H1 (cell line): ENCODE measurements around the gene RCSD1. TPM values are rescaled to one million over a fixed set of nuclear protein-coding genes. Genes with fewer than 3 reads are reported as not detected.

ENCODE experiments used
- CTCF ChIA-PET: fragments of 300-600 bp; sonication (Branson Sonifier 250); formaldehyde crosslinking; loops from one replicate; lab custom pipeline; 2021; ENCODE audit not compliant: partially characterized antibody; lab: Charles Lee
- POLR2A ChIA-PET: fragments of 300-600 bp; sonication (Branson Sonifier 250); formaldehyde crosslinking; loops from one replicate; lab custom pipeline; 2021; ENCODE audit warnings: inconsistent platforms; ENCODE audit not compliant: partially characterized antibody; lab: Charles Lee
- DNase-seq, 2 experiments: peaks; one replicate each; pipeline versions ENCODE4 v3.0.0 to v3.0.0-alpha.2; 2010 to 2022; ENCODE audit warnings: low spot score in 2 of 2, low read depth in 1 of 2, mixed read lengths in 1 of 2
- FAIRE-seq: peaks from 2 replicates; lab custom pipeline; 2011; peaks lifted over from hg19 to GRCh38; lab: Jason Lieb, UNC
- H2AFZ ChIP-seq: 2 replicates; pipeline ENCODE4 v1.8.1; 2012; ENCODE audit warnings: low read length, inconsistent platforms
- H2AK5ac ChIP-seq: 2 replicates; pipeline ENCODE4 v1.6.1; 2013; ENCODE audit warnings: low read depth, low read length
- H2BK120ac ChIP-seq: replicated peaks from 2 replicates; pipeline ENCODE3; 2013; ENCODE audit warnings: low read depth, low read length, inconsistent platforms
- H2BK12ac ChIP-seq: 2 replicates; pipeline ENCODE4 v1.6.1; 2013; ENCODE audit warnings: low read depth, low read length
- H2BK15ac ChIP-seq: 2 replicates; pipeline ENCODE4 v1.6.1; 2013; ENCODE audit warnings: low read length
- H2BK20ac ChIP-seq: 2 replicates; pipeline ENCODE4 v1.6.1; 2013; ENCODE audit warnings: low read length
- H2BK5ac ChIP-seq: 2 replicates; pipeline ENCODE4 v1.6.1; 2013; ENCODE audit warnings: low read depth, low read length
- H3K14ac ChIP-seq: 2 replicates; pipeline ENCODE4 v1.6.1; 2013; ENCODE audit warnings: inconsistent platforms; ENCODE audit not compliant: insufficient read length
- H3K18ac ChIP-seq: 2 replicates; pipeline ENCODE4 v1.6.1; 2013; ENCODE audit warnings: low read length; ENCODE audit errors: extremely low read depth
- H3K23ac ChIP-seq: 2 replicates; pipeline ENCODE4 v1.6.1; 2013; ENCODE audit warnings: inconsistent platforms; ENCODE audit not compliant: insufficient read length
- H3K23me2 ChIP-seq: 2 replicates; pipeline ENCODE4 v1.6.1; 2013; ENCODE audit warnings: low read depth, low read length
- H3K27ac ChIP-seq: 2 replicates; pipeline ENCODE4 v1.6.1; 2011; ENCODE audit warnings: low read depth, low read length, inconsistent platforms
- H3K27me3 ChIP-seq, 4 experiments: replicated peaks in 1 of 4; 1 replicate in 1 of 4; 2 replicates in 3 of 4; pipeline versions ENCODE4 v1.6.1 to v1.8.1; 2011 to 2013; ENCODE audit warnings: low read length in 3 of 4, mild to moderate bottlenecking in 3 of 4, inconsistent platforms in 2 of 4, mixed read lengths in 2 of 4, moderate library complexity in 1 of 4; ENCODE audit not compliant: control insufficient read depth in 3 of 4, insufficient read depth in 3 of 4; ENCODE audit errors: extremely low read depth in 1 of 4
- H3K36me3 ChIP-seq, 4 experiments: 2 replicates each; pipeline versions ENCODE4 v1.6.1 to v1.8.1; 2011 to 2013; ENCODE audit warnings: mild to moderate bottlenecking in 4 of 4, low read length in 3 of 4, moderate library complexity in 2 of 4, control low read depth in 1 of 4, inconsistent platforms in 1 of 4; ENCODE audit not compliant: insufficient read depth in 4 of 4, control insufficient read depth in 2 of 4
- H3K4ac ChIP-seq: replicated peaks from 2 replicates; pipeline ENCODE3; 2013; ENCODE audit warnings: low read length, low read depth, mixed read lengths, inconsistent platforms; ENCODE audit not compliant: insufficient read length
- H3K4me1 ChIP-seq, 4 experiments: replicated peaks in 1 of 4; 1 replicate in 1 of 4; 2 replicates in 3 of 4; pipeline versions ENCODE4 v1.6.1 to v1.8.1; 2011 to 2013; ENCODE audit warnings: low read length in 3 of 4, inconsistent platforms in 2 of 4, mixed read lengths in 1 of 4; ENCODE audit not compliant: insufficient read depth in 4 of 4, control insufficient read depth in 3 of 4
- H3K4me2 ChIP-seq, 2 experiments: 2 replicates each; pipeline versions ENCODE4 v1.6.1 to v1.8.1; 2011 to 2013; ENCODE audit warnings: low read depth in 2 of 2, low read length in 2 of 2, control low read depth in 1 of 2, inconsistent platforms in 1 of 2, mild to moderate bottlenecking in 1 of 2; ENCODE audit not compliant: insufficient read depth in 1 of 2
- H3K4me3 ChIP-seq, 4 experiments: fragments of 200-600, 300-600 bp in 1 of 4; sonication (generic), shearing (Covaris generic), sonication (Bioruptor Twin) in 1 of 4; 2 replicates each; pipeline versions ENCODE4 v1.5.1 to v1.8.1; 2011 to 2016; ENCODE audit warnings: low read length in 4 of 4, low read depth in 3 of 4, control low read depth in 2 of 4, inconsistent platforms in 2 of 4, mild to moderate bottlenecking in 2 of 4, mixed read lengths in 1 of 4, moderate library complexity in 1 of 4; ENCODE audit not compliant: insufficient read depth in 2 of 4; ENCODE audit errors: extremely low read depth in 1 of 4
- H3K56ac ChIP-seq: replicated peaks from 2 replicates; pipeline ENCODE3; 2013; ENCODE audit warnings: low read depth, mild to moderate bottlenecking, mixed read lengths, low read length, inconsistent platforms; ENCODE audit not compliant: insufficient read length
- H3K79me1 ChIP-seq: 2 replicates; pipeline ENCODE4 v1.6.1; 2013; ENCODE audit warnings: low read depth, low read length, control low read depth
- H3K79me2 ChIP-seq, 2 experiments: 2 replicates each; pipeline versions ENCODE4 v1.6.1 to v1.8.1; 2012 to 2013; ENCODE audit warnings: low read length in 2 of 2, mild to moderate bottlenecking in 2 of 2, inconsistent platforms in 1 of 2; ENCODE audit not compliant: insufficient read depth in 2 of 2, control insufficient read depth in 1 of 2
- H3K9ac ChIP-seq, 4 experiments: replicated peaks in 1 of 4; 1 replicate in 1 of 4; 2 replicates in 3 of 4; pipeline versions ENCODE4 v1.6.1 to v1.8.1; 2011 to 2013; ENCODE audit warnings: low read depth in 3 of 4, low read length in 3 of 4, control low read depth in 2 of 4, mild to moderate bottlenecking in 2 of 4, moderate library complexity in 2 of 4, inconsistent platforms in 1 of 4; ENCODE audit errors: extremely low read depth in 1 of 4
- H3K9me3 ChIP-seq, 2 experiments: 2 replicates each; pipeline versions ENCODE4 v1.6.1 to v1.8.1; 2012 to 2013; ENCODE audit warnings: mild to moderate bottlenecking in 2 of 2, moderate library complexity in 2 of 2, control low read depth in 1 of 2, inconsistent platforms in 1 of 2, low read depth in 1 of 2, low read length in 1 of 2, mixed read lengths in 1 of 2; ENCODE audit not compliant: insufficient read depth in 2 of 2
- H4K20me1 ChIP-seq, 2 experiments: replicated peaks in 1 of 2; 2 replicates each; pipeline versions ENCODE3 to v1.8.1; 2011 to 2013; ENCODE audit warnings: inconsistent platforms in 2 of 2, low read length in 2 of 2, mild to moderate bottlenecking in 1 of 2; ENCODE audit not compliant: insufficient read depth in 2 of 2, control insufficient read depth in 1 of 2
- H4K5ac ChIP-seq: 2 replicates; pipeline ENCODE4 v1.6.1; 2013; ENCODE audit warnings: low read length, low read depth, mixed read lengths, inconsistent platforms; ENCODE audit not compliant: insufficient read length
- H4K8ac ChIP-seq: 2 replicates; pipeline ENCODE4 v1.8.0; 2013; ENCODE audit warnings: mild to moderate bottlenecking, moderate library complexity, low read length, inconsistent platforms; ENCODE audit not compliant: insufficient read depth; ENCODE audit errors: extremely low read depth
- H4K91ac ChIP-seq: replicated peaks from 2 replicates; pipeline ENCODE3; 2013; ENCODE audit warnings: low read length, mixed read lengths, inconsistent platforms; ENCODE audit not compliant: insufficient read length
- ASH2L ChIP-seq: fragments of 200-600, 300-600 bp; sonication (generic); IDR thresholded peaks from one replicate; pipeline ENCODE4 v1.7.1; 2017; ENCODE audit warnings: low read length
- ATF2 ChIP-seq: IDR thresholded peaks from 2 replicates; pipeline ENCODE4 v1.6.1; 2012; ENCODE audit warnings: low read length, inconsistent platforms
- BRCA1 ChIP-seq: IDR thresholded peaks from 2 replicates; pipeline ENCODE4 v1.6.1; 2012; ENCODE audit warnings: low read depth, low read length, improper control_type of control experiment
- CTBP2 ChIP-seq: IDR thresholded peaks from 2 replicates; pipeline ENCODE4 v1.7.0; 2011; ENCODE audit warnings: borderline replicate concordance, mild to moderate bottlenecking, moderate library complexity, mixed read lengths, low read length; ENCODE audit not compliant: insufficient read depth, insufficient read length
- EP300 ChIP-seq, 2 experiments: IDR thresholded peaks; 1 replicate in 1 of 2; 2 replicates in 1 of 2; pipeline ENCODE4 v1.6.1; 2011 to 2012; ENCODE audit warnings: low read depth in 2 of 2, low read length in 2 of 2, mild to moderate bottlenecking in 2 of 2, borderline replicate concordance in 1 of 2, inconsistent platforms in 1 of 2, moderate library complexity in 1 of 2
- HDAC6 ChIP-seq: IDR thresholded peaks from one replicate; pipeline ENCODE4 v1.7.1; 2012; ENCODE audit warnings: low read depth, mild to moderate bottlenecking, inconsistent platforms, low read length, moderate library complexity
- KDM1A ChIP-seq: fragments of 200-600, 300-600 bp; sonication (generic); IDR thresholded peaks from 2 replicates; pipeline ENCODE4 v1.7.1; 2016; ENCODE audit warnings: mild to moderate bottlenecking, low read length, borderline replicate concordance
- SAP30 ChIP-seq: fragments of 300-600 bp; sonication (generic); IDR thresholded peaks from 2 replicates; pipeline ENCODE4 v1.7.1; 2012; ENCODE audit warnings: low read length, moderate library complexity, mild to moderate bottlenecking, inconsistent platforms; ENCODE audit not compliant: insufficient read depth, insufficient replicate concordance
- SIN3A ChIP-seq, 2 experiments: IDR thresholded peaks in 1 of 2; conservative IDR thresholded peaks in 1 of 2; 2 replicates each; pipeline ENCODE4 v1.6.1; 2011 to 2012; ENCODE audit warnings: low read length in 2 of 2, improper control_type of control experiment in 1 of 2, low read depth in 1 of 2, mild to moderate bottlenecking in 1 of 2
- SIRT6 ChIP-seq: IDR thresholded peaks from one replicate; pipeline ENCODE4 v1.7.1; 2012; ENCODE audit warnings: low read length, inconsistent platforms
- USF2 ChIP-seq: IDR thresholded peaks from 2 replicates; pipeline ENCODE4 v1.6.1; 2011; ENCODE audit warnings: low read length, improper control_type of control experiment
- WGBS, 2 experiments: shearing (Covaris generic) in 1 of 2; methylation state at CpG; one replicate each; pipeline versions ENCODE4 v1.1.6 to v1.1.7; 2013 to 2015; ENCODE audit warnings: low lambda C conversion rate in 2 of 2, mixed read lengths in 2 of 2, inconsistent platforms in 1 of 2, low coverage in 1 of 2, missing lambda C conversion rate in 1 of 2; ENCODE audit not compliant: insufficient replicate concordance in 2 of 2, insufficient coverage in 1 of 2, insufficient read length in 1 of 2; ENCODE audit errors: extremely low coverage in 1 of 2, missing lambda C conversion rate in 1 of 2; 5-methylcytosine and 5-hydroxymethylcytosine counted together
- polyA plus RNA-seq, 7 experiments: library from polyadenylated mRNA; depleted of rRNA in 3 of 7; stranded (reverse) in 5 of 7; unstranded in 2 of 7; fragments of >200 nt in 5 of 7; fragments of 200-250 nt in 2 of 7; gene quantifications; 1 replicate in 5 of 7; 2 replicates in 1 of 7; 4 replicates in 1 of 7; pipeline versions ENCODE4 v1.2.1 to v1.2.3, GENCODE V29; 2011 to 2013; ENCODE audit warnings: missing spikeins in 2 of 7, mixed read lengths in 2 of 7
- total RNA-seq: library from RNA; stranded (reverse); fragmentation: NEBNext Ultra II Directional; extraction: Animal tissue kit (Norgen Biotek cat#: 25700); gene quantifications from 2 replicates; pipeline ENCODE4 v1.2.1, GENCODE V29; 2021

RCSD1 gene
- total and polyA plus RNA-seq, 2 of the 8 experiments (the other 6 are each of a cell fraction or from before 2014, with no cell fraction given): 0.47 to 0.69 TPM

GRCh38 chr1:167594822-167595221, 35.2 kb upstream of the RCSD1 start:
- no peak overlapping the region for H4K8ac ChIP-seq
- no peak overlapping the region for H3K4me2 ChIP-seq
- no peaks in the 10 kb centered on the region for H3K36me3 ChIP-seq
- H2AFZ ChIP-seq: no peak overlapping the region
- no peak overlapping the region for H2AK5ac ChIP-seq
- H3K4me3 ChIP-seq: no peak overlapping the region
- H2BK20ac ChIP-seq: no peak overlapping the region
- no peak overlapping the region for H3K9ac ChIP-seq
- H3K79me1 ChIP-seq: no peaks in the 10 kb centered on the region
- H3K27me3 ChIP-seq: no peaks in the 10 kb centered on the region
- no peak overlapping the region for H4K91ac ChIP-seq
- no peak overlapping the region for H2BK5ac ChIP-seq
- no peaks in the 10 kb centered on the region for H3K23me2 ChIP-seq
- H3K4me1 ChIP-seq: no peaks in the 10 kb centered on the region
- H3K18ac ChIP-seq: no peak overlapping the region
- CTCF ChIA-PET: interaction anchor here (0.9 to 1.4 kb wide), 5 partner anchors 10 to 101 kb away, joined by 3 to 4 read pairs (median 3); no protein-coding TSS in a partner anchor
- no peak overlapping the region for H3K14ac ChIP-seq
- no peaks in the 10 kb centered on the region for H3K9me3 ChIP-seq
- DNase-seq: no peak
- no peak overlapping the region for H3K23ac ChIP-seq
- no peak overlapping the region for H3K27ac ChIP-seq
- H2BK15ac ChIP-seq: no peak overlapping the region
- WGBS, 2 experiments: 92% methylated on average over 6 of the region's 6 CpGs; no CpG with 5 or more reads in 1 of the 2 experiments
- H3K56ac ChIP-seq: no peak overlapping the region
- H3K4ac ChIP-seq: no peak overlapping the region
- H3K79me2 ChIP-seq: no peaks in the 10 kb centered on the region
- no peak overlapping the region for H2BK12ac ChIP-seq
- POLR2A ChIA-PET: no interaction called here
- FAIRE-seq: no peak
- no peak overlapping the region for H4K5ac ChIP-seq
- no peaks in the 10 kb centered on the region for H4K20me1 ChIP-seq
- H2BK120ac ChIP-seq: no peak overlapping the region
- TF ChIP-seq CTBP2 (no peak), SAP30 (no peak), ASH2L (no peak), KDM1A (no peak), ATF2 (no peak), SIN3A (conservative IDR thresholded peaks at IDR 0.05 in 1 of 2, IDR thresholded peaks at IDR 0.05 in 1 of 2; ENCODE audit: low read depth in 1 of 2, low read length in 2 of 2) (no peak), USF2 (no peak), HDAC6 (no peak), BRCA1 (no peak), SIRT6 (no peak), EP300 (IDR thresholded peaks at IDR 0.05; ENCODE audit: borderline replicate concordance in 1 of 2, low read depth in 2 of 2, low read length in 2 of 2) (no peak)
